NCI-H2081 treated with DMSO at 0.1 percent for 48 hours (cell line): ENCODE results near the gene RALGDS.

ENCODE experiments used
- DNase-seq: peaks from one replicate; lab custom pipeline; 2025; lab: John Stamatoyannopoulos, UW

RALGDS gene

GRCh38 chr9:133119103-133119845 is 1.8 kb downstream of the RALGDS start:
- no peak for DNase-seq

- DNase-seq = no peak
These were observed 2.5 kb downstream of the RALGDS start for GRCh38 chr9:133118568-133118967.

GRCh38 chr9:133118179-133118520 is 2.9 kb downstream of the RALGDS start:
- DNase-seq = no peak

GRCh38 chr9:133117271-133118178 is 3.5 kb downstream of the RALGDS start:
- DNase-seq = no peak

- DNase-seq = no peak
These were observed 4.5 kb downstream of the RALGDS start for GRCh38 chr9:133116346-133117231.

GRCh38 chr9:133115604-133116345 is 5.3 kb downstream of the RALGDS start:
- no peak for DNase-seq

GRCh38 chr9:133114886-133115603 is 6.0 kb downstream of the RALGDS start:
- no peak for DNase-seq

- no peak for DNase-seq
These were observed 6.8 kb downstream of the RALGDS start for GRCh38 chr9:133113949-133114885.

GRCh38 chr9:133113163-133113948 is 7.7 kb downstream of the RALGDS start:
- no peak for DNase-seq

- no peak for DNase-seq
These were observed 8.4 kb downstream of the RALGDS start for GRCh38 chr9:133112663-133113026.

- no peak for DNase-seq
These were observed 9.0 kb downstream of the RALGDS start for GRCh38 chr9:133111808-133112662.

GRCh38 chr9:133109931-133110650 is 10.9 kb downstream of the RALGDS start:
- no peak for DNase-seq

GRCh38 chr9:133108794-133109641 is 12.0 kb downstream of the RALGDS start:
- no peak for DNase-seq

GRCh38 chr9:133107961-133108793 is 12.9 kb downstream of the RALGDS start:
- DNase-seq = no peak

- DNase-seq = no peak
These were observed 13.8 kb downstream of the RALGDS start for GRCh38 chr9:133107245-133107722.
